Measurements from ENCODE around the gene MYO6.
A peak's percentile ranks its signal among the peaks of the same experiment; 100 is the strongest.
"Not testable (repeated sequence)": the region's sequence is repeated elsewhere in the genome, so short reads cannot be mapped to it uniquely, and the experiment has no call there.

The MYO6 gene

GRCh38 chr6:75893776-75894152 is 144.7 kb downstream of the MYO6 start:
- DNase-seq, result no peak

GRCh38 chr6:75896526-75896925 is 147.5 kb downstream of the MYO6 start:
- DNase-seq, result no peak

GRCh38 chr6:75900216-75900615 is 151.2 kb downstream of the MYO6 start:
- not testable (repeated sequence) for DNase-seq

DNA sequence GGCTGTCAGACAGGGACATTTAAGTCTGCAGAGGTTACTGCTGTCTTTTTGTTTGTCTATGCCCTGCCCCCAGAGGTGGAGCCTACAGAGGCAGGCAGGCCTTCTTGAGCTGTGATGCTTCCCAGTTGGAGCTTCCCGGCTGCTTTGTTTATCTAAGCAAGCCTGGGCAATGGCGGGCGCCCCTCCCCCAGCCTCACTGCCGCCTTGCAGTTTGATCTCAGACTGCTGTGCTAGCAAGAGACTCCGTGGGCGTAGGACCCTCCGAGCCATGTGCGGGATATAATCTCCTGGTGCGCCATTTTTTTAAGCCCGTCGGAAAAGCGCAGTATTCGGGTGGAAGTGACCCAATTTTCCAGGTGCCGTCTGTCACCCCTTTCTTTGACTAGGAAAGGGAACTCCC is 156.1 kb downstream of the MYO6 start:
- DNase-seq, result not testable (repeated sequence)

DNA sequence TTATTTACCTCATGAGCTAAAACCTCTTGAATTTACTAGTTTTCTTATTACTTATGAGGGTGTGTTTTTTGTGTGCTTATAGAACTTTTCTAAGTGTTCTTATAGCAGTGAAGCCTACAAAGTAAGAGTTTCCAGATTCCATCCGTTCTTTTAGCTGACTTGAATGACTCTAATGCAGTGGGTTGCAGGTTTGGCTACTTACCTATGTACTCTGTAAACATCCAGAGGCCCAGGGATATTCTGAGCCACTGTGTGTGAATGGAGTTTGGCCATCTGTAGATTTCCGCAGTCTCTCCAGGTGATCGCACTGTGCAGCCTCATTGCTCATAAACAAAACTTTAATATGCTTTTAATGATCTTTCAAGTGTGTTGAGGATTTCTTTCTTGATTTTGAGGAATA is 157.8 kb downstream of the MYO6 start:
- DNase-seq, result no peak

DNA sequence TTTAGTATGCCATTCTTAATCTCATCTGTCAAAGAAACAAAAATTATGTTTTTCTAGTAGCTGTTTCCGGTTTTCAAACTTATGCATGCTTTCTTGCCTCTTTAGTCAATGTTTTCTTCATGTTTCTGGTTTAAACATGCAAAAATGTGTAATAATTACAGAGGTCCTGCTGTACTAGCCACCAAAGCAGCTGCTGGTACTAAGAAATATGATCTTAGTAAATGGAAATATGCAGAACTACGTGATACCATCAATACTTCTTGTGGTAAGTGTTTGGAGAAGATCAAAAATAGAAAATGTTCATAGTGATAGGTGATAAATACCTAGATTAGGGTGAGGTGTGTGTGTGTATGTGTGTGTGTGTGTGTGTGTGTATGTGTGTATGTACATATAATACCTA is 158.4 kb downstream of the MYO6 start:
- no peak for DNase-seq

DNA sequence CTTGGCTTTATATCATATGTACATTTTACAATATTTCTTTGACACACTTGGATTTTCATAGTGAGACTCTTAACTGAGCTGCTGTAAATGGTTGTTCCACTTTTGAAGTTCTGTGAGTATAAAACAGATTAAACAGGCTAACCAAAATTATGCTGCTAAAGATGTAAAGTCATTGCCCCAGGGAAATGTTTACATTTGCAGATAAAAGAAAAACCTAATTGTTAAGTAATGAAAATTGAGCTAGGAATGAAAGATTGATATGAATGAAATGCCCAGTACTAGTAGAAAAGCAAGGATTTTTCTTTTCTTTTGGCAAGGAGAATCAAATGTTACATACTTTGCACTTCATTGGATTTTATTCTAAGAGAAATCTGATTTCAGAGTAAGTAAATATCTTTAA is 164.0 kb downstream of the MYO6 start:
- DNase-seq, result no peak

DNA sequence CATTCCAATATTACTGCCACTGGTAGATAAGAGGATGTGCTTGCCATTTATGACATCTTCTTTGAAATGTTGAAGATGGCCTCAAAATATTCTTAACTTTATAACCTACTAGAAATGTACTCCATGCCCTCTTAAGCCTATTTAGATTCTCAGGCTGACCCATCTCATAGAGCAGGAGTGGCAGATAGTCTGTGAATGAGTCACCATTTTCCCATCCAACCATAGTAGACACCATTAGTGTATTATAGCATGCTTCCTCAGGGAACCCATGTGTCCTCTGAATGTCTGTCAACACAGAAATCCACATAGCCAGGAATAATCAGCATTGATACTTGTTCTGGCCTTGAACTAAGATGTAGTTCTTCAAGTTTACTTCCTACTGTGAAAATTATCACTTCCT is 173.2 kb downstream of the MYO6 start:
- DNase-seq, result no peak

- DNase-seq, result no peak
These were observed 177.5 kb downstream of the MYO6 start for GRCh38 chr6:75926293-75927168.

DNA sequence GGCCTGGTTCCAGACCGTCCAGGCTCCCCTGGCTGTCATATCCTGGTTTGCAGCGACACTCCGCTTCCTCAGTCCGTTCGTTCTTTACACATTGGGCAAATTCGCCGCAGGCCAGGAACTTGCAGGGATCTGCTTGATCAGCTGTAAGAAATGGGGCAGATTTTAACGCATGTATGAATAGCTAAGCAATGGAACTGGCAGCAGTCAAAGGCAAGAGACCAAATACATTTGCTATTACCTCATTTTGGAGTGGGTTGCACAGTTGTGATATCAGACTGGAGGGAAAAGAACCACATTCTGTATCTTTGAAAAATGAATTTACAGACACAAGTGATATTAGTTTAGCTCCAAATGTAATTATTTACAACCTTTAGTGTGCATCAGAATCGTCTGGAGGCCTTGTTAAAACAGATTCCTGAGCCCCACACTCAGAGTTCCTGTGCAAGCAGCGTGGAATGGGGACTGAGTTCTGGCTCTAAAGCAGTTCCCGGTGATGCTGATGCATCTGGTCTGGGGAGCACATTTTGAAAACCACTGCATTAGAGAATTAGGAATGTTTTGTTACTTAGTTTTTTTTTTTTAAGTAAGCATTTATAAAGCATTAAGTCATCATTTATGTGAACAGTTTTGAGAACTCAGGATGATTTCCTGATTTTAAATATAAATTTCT is 182.1 kb downstream of the MYO6 start:
- no peak for DNase-seq

DNA sequence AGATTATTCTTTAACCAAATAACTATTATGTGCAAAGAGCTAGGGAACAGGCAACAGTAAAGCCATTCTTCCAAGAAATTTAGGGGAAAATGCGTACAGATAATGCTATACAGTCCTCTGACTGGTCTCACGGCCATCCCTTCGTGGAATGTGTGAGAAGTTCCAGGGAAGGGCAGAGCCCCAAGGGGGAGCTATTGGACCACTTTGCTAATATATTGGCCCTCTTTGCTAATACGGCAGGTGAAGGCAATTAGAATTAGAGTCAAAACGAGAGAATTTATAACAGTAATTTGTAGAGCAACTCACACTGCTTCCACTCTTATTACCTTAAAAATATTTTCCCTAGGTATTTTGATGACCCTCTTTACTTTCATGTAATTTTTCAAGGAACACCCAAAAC is 183.0 kb downstream of the MYO6 start:
- peak; percentile 7 for DNase-seq

GRCh38 chr6:75933387-75933975 is 184.4 kb downstream of the MYO6 start:
- DNase-seq, result no peak

- peak; percentile 61 for DNase-seq
These were observed 185.8 kb downstream of the MYO6 start for GRCh38 chr6:75934643-75935472.

DNA sequence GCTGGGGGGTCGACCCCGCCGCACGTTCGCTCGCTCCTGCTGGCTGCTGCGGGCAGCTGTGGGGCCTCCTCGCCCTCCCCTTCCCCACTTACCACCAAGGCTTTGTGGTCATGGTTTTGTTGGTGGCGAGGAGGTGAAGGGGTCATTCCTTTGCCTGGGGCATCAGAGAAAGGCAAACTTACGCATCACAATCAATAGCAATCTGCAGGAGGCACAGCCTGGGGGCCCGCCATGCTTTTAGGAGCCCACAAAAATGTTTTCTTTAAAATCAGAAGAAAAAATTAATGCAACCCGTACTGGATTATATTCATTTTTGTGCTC is 186.4 kb downstream of the MYO6 start:
- DNase-seq, result no peak

DNA sequence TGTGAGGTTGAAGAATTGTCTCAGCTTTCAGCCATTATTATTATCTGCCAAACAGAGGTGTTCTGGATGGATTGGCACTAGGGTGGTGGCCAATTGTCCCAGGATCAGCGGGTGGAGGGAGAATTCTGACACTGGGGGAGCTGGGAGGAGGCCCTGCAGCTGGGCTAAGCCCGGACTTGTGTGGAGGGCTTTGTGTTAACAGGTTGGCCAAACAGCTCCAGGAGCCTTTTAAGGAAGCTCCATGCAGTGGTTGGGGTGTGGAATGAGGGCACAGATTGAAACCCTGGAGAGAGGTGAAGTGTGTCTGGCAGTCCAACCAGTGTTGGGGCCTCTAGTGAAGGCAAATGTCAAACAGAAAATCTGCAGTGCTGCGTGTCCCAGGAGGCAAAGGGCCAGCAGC is 187.6 kb downstream of the MYO6 start:
- DNase-seq, result no peak

- DNase-seq, result no peak
These were observed 188.8 kb downstream of the MYO6 start for GRCh38 chr6:75937846-75938245.

GRCh38 chr6:75940564-75940963 is 191.5 kb downstream of the MYO6 start:
- DNase-seq, result no peak

- DNase-seq, result no peak
These were observed 192.5 kb downstream of the MYO6 start for GRCh38 chr6:75941509-75941908.

DNA sequence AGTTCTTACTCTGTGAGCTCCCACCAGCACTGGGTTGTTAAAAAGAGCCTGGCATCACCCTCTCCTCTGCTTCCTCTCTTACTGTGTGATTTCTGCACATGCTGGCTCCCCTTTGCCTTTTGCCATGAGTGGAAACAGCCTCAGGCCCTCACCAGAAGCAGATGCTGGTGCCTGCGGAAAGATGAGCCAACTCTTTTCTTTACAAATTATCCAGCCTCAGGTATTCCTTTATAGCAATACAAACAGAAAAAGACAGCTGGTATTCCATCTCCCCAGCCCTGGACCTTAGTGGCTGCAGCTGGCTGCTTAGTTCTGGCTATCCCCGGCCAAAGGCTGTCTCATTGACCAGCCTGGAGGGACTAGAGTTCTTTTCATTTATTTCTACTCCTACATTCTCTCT is 194.3 kb downstream of the MYO6 start:
- no peak for DNase-seq

DNA sequence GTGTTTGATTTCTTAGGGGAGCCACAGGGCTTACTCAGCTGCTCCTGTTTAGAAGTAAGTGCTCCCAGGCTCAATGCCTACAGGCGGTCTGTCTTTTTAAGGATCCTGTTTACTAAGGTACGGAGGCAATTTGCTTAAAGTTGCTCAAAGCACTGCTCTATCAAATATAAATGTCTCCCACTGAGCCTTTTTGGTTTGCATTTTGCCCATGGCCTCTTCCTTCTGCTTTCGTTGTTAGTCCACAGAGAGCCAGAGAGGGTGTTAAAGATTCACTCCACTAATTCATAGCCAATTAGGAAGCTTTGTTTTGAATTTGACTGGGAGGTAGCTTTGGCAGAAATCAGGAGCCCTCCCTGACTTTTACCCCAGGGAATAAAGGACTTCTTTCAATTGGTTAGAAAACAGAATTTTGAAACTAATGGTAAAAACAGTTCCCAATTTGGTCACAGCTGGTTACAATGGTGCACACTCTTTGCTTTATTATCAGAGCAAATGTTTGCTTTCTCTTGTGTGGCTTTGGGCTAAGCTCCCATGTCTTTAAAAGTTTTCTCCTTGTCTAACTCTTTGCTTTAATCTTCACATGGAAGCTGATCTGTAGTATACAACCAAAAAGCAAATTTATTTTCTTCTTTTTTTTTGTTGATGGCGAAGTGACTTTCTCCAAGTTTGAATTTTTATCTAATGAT is 197.2 kb downstream of the MYO6 start:
- DNase-seq, result no peak

DNA sequence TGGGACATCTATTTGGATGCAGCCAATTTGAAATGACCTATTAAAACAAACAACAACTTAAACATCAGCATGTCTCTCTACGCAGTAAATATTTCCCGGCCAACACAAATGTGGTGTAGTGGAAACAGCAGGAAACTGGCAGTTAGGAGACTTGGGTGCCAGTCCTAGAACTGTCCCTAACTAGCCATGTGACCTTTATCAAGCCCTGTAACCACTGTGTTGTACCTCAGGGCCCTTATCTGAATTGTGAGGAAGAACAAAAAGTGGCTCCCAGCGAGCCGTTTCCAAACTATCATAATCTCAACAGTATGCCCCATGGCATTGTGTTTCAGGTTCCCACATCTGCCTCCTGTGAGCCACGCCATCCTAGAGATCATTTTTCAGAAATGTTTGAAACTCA is 198.9 kb downstream of the MYO6 start:
- DNase-seq, result no peak

GRCh38 chr6:75952128-75952527 is 203.1 kb downstream of the MYO6 start:
- DNase-seq, result no peak

DNA sequence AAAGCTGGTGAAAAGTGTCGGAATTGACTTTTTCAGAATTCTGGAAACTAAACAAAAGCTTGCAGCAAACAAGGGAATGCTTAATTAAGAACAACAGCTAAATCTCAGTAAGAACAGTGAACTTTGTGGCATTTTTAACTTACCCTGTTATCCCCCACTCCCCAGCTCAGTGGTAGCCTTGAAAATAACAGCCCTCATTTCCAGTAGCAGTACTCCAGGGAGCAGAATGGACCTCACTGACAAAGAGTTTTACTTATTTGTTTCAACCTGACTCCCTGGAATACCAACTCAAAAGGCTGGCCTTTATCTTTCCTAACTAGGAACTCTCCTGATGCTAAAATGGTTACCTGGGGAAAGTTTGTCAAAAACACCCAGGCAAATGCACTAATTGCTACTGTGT is 214.5 kb downstream of the MYO6 start:
- no peak for DNase-seq
